HG03025 (cell line): ENCODE measurements around the gene ICE2.

Experiments
- ATAC-seq: cut with Tn5 transposase; IDR thresholded peaks from one replicate; pipeline ENCODE4 v1.9.1; 2021; ENCODE audit warnings: mild to moderate bottlenecking, moderate library complexity; ENCODE audit not compliant: unreplicated experiment, low FRiP score

The ICE2 gene

DNA sequence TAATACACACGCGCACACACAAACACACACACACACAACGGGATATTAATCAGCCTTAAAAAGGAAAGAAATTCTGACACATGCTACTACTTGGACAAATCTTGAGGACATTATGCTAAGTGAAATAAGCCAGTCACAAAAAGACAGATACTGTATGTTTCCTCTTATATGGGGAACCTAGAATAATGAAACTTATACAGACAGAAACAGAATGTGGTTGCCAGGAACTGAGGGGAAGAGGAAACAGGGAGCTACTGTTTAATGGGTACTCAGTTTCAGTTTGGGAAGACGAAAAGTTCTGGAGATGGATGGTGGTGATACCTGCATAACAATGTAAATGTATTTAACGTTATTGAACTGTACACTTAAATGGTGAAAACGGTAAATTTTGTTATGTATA lies 20.2 kb downstream of the ICE2 start:
- ATAC-seq: no peak

DNA sequence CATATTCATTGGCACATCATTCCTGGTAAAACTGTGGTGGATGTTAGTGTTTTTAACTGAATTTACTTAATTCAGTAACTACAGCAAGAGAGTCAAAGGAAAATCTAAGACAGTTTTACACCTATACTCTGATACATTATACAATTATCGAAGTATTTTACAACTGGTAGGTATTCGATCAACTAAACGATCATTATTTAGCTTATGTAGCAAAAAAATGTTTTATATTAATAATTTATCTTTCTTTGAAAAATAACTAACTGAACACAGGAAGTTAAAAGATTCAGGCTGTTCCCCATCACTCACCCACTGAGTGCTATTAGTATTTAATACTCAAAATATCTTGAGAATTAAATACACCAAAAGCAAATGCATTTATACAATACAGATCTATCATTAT lies 21.0 kb downstream of the ICE2 start:
- no peak for ATAC-seq

DNA sequence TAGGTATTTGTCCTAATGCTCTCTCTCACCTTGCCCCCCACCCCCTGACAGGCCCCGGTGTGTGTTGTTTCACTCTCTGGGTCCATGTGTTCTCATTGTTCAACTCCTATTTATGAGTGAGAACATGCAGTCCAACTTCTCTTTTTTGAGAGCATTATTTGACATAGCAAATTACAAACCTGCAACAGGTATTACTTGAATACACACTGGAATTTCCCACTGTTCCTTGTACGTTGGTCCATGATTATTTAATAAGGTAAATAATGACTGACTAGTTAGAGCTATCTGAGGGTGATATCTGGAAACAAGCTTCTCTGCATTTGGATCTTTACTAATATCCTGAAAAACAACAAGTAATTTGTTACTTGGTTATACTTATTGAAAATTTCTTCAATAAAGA lies 24.1 kb downstream of the ICE2 start:
- ATAC-seq: no peak

DNA sequence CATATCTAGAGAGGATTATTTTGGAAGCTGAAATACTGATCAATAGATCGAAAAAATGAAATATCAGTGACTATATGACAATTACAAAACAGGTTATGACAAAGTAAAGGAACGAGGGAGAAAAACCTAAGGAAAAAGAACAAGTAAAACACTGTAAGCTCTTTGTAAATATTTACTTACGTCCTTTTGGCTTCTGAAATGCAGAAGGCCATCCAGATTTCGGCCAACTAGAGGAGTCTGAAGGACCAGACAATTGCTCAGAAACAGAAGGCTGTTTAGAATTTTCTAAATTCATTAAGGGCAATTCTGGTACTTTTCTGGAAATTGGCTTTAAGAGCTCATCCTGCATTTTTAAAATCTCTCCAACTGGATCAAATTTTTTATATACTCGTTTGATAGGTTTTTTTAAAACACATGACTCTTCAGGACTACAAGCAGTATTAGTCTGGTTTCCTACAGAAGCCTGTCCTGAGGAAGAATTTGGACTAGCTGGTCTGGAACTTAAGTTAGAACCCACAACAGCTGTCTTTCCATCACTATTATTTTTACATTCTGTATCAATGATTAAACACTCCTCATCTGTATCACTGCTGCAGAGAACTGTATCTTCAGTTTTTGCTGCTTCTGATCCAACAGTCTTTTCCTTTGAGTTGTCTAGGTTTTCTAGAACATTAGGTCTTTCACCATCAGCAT lies 30.1 kb downstream of the ICE2 start:
- ATAC-seq: no peak

DNA sequence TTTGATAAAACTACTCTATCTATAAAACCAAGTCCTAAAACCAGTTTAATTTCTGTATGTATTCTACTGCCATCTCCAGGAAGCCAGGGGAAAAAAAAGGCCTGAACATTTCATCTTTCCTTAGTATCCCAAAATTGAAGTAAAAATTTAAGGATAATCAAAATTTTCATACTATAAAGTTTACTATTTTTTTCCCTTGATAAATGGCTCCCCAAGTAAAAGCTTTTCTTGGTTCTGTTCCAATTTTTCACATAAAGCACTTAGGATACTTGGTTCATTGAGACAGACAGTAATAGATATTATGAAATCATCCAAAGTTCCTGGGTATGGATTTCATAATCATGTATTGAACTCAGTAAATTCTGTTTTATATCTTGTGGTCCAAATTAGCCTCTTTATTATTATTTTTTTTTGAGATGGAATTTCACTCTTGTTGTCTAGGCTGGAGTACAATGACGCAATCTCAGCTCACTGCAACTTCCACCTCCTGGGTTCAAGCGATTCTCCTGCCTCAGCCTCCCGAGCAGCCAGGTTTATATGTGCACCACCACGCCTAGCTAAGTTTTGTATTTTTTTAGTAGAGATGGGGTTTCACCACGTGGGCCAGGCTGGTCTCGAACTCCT lies 34.5 kb downstream of the ICE2 start:
- no peak for ATAC-seq

DNA sequence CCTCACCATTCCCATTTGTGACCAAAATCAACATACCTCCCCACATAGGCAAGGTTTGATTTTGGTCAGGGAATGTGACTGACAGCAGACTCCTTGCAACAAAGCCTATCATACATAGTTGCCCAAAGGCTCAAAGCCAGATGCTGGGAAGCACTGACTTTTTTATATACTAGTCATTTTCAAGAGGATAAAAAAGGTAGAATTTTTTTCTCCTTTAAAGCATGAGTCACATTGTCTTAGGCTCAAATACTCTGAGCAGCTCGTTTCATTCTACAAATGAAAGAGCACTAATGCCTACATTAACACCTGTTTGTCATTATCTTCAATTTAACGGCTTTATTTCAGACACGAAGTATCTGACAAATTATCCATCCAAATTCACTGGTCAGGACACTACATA lies 36.2 kb downstream of the ICE2 start:
- no peak for ATAC-seq

DNA sequence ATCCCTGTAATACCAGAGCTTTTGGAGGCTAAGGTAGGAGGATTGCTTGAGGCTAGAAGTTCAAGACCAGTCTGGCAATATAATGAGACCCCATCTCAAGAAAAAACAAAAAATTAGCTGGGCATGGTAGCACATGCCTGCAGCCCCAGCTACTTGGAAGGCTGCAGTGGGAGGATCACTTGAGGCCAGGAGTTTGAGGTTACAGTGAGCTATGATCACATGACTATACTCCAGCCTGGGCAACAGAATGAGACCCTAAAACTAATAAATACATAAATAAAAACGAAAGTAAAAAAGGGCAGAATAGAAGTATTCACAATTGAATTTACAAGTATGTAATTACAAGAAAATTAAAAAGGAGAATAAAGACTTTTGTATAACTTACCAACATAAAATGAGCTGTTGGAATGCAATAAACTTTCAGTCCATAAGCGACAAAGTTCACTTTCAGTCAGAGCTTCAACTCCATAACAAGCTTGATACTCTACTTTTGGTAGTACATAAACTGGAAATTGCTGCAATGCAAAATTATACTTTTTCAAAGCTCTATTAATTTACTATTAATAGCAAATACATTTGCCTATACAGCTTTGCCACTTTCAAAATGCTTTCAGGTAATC lies 36.8 kb downstream of the ICE2 start:
- no peak for ATAC-seq

DNA sequence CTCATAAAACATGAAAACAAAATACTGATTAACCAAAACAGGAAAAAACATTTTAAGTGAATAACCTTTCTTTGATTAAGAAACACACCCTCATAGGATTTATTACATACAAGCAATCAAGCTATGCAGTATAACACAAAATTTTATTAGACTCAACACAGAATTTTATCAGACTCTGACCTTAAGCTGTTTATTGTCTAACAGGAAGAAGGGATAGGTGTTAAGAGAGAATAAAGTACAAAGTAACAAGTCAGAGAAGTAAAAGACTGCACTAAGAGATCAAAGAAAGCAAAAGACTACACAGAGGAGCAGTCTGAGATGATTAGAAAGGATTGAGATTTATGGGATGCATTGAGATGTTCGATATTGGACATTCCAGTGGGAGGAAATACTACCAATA lies 37.6 kb downstream of the ICE2 start:
- no peak for ATAC-seq

DNA sequence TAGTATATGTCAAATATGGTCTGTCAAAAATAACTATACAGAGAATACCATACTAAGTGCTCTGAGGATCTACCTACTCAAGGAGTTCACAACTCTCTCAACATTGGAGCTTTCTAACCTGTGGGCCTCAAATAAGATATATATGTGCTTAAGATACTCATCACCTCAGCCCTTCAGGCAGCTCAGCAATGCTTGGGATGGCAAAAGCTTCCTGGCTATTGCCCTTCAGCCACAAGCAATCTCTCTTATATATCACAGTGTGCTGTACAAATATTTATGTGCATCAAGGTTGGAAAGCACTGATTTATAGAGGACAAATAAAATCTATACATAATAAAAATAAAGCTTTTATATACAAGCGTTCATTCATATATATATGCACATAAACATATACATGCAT lies 40.3 kb downstream of the ICE2 start:
- ATAC-seq: no peak

DNA sequence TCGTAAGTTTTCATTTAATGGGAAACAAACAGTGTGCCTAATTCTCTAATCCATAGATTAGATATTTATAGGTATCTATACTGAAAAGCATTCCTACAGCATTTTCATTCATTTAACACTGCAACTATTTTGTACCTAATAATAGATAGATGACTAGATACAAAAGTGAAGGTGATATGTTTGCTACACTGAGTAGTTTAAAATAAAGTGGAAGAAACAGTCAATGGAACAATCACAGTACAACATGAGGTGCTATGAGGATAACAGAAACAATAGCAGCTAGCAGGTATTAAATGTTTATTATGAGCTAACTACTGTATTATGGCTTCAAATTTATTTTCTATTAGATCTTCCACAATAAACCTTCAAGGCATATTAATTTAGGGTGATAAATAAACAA lies 50.0 kb downstream of the ICE2 start:
- ATAC-seq: no peak

DNA sequence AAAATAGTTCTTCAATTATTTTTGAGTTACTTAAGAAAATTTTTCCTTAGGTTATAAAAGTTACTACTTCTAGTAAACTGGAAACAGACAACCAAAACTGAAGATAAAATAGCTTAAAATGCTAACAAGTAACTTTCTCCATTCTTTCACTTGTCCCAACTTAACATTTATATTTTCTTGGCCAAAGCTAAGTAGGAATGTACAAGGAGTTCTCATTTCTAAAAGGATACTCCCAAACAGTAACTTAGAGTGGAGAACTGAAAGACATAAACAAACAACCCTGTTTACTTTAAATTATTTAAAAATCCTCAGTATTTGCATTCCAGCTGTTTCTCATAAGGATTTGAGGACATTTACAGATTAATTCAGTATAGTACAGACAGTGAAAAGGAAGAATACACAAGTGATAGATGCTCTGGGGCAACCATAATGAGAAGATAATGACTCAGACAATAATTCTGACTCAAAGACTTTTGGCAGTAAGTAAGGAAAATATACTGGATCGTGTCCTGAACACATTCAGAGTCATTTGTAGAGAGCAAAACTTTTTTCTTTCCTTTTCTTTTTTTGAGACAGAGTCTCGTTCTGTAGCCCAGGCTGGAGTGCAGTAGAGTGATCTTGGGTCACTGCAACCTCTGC lies 52.0 kb downstream of the ICE2 start:
- ATAC-seq: no peak

DNA sequence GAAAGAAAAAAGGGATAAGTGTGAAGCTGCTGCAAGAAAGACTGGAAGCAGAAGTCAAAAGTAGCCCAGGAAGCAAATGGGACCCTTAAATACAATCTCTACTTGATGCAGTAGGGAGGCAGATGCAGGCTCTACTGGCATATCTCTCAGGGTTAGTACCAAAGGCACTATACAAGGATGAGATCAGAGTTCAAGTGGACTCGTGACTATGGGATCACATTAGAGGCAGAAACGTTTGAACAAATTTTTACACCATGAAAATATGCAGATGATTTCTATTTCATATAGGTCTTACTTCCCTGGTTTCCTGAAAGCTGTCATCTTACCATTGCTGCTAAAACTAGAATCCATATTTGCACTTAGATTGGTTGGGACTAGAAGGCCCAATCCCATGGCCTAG lies 53.5 kb downstream of the ICE2 start:
- no peak for ATAC-seq

DNA sequence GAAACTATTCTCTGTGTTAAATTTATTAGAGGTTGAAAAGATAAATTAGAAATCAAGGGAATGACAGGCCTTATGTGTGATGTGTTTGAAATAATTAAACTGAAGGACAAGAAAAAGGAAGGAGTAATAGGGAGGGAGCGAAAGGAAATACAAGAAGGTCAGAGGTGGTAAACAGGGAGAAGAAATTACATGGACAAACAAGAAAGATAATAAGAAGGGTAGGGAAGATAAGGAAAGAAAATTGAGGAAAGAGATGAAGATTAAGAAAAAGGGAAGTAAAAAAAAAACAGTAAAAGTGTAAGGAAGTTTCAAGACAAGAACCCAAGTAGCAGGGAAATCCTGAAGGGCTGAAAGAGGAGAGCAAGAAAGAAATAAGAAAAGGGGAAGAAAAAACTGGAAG lies 54.9 kb downstream of the ICE2 start:
- no peak for ATAC-seq

DNA sequence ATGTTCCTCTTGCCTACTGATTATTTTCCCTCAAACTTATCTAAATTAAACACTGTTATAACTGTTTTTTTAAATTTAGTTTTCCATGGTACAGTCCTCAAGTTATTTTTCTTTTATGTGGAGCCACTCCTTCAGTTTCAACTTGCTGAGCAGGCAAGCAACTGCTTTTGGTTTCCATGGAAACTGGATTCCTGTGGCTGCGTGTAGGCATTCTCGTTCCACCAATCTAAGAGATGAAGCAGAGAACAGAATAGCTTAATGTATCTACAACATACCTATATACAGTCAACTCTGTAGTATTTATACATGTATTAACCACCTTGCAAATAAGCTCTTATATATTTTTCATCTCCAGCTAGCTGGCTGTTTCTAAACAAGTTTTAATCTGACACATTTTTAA lies 55.4 kb downstream of the ICE2 start:
- ATAC-seq: no peak

DNA sequence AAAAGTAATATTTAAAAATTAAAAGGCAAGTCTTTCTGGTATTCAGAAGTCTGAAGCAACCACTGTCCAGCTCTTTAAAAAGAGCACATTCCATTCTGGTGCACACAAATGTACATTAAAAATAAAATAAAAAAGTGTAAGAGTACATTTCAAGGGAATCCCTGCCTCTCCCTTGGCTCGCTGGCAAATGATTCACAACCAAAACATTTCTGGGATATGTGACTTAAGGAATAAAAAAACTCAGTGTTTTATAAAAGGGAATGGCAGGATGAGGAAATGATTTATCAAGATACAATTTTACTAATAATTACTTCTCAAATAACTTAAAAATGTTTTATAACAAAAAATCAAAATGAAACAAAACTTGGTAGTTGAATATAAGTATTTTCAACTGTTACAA lies 57.4 kb downstream of the ICE2 start:
- ATAC-seq: no peak

DNA sequence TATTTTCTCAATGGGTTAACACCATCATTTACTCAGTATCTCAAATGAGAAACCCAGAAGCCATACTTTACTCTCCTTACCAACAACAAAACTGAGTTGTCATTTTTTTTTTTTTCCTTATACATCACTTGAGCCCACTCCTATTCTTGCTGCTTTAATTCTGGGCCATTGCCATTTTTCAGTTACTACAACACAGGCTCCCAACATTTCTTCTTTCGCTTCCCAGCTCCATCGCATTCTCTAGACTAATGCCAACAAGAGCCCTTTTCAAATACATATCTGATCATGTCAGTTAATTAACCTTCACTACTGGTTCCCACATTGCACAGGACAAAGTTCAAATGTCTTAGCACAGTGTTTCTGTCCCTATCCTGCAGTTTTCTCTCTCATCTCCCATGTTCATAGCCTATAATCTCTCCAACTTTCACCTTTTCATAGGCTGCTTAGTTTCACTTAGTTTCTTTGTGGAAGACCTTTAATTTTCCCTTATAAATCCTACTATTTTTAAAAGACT lies 58.7 kb downstream of the ICE2 start:
- ATAC-seq: no peak

DNA sequence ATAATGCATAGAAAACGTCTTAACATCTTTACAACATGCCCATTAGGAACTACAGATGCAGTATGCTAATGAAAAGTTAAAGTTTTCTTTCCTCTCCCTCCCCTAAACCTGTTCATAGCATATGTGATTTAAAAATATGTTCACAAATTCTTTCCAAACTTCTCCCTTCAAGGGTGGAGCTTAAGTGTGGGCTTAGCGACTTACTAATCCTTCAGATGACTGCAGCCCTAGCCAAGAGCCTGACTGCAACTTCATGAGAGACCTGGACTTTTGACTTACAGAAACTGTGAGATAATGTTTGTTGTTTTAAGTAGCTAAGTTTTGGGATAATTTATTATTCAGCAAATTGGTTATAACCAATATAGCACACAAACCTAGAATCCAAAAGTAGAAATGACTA lies 59.2 kb downstream of the ICE2 start:
- no peak for ATAC-seq

DNA sequence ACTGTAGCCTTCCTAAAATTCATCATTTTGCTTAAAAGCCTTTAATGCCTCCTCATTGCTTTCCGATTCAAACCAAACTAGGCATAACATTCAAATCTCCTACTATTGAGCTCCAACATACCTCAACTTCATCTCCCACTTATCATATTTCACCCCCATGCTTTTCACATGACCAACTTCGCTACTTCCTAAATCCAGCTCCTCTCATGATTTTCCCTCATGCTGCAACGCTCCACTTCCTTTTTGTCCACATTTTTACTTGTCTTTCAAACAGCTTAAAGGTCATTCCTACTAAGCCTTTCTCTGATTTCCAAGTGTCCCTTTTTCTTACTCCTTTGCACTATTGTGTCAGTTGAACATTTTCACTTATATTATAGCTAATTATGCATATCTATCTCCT lies 60.8 kb downstream of the ICE2 start:
- ATAC-seq: no peak

DNA sequence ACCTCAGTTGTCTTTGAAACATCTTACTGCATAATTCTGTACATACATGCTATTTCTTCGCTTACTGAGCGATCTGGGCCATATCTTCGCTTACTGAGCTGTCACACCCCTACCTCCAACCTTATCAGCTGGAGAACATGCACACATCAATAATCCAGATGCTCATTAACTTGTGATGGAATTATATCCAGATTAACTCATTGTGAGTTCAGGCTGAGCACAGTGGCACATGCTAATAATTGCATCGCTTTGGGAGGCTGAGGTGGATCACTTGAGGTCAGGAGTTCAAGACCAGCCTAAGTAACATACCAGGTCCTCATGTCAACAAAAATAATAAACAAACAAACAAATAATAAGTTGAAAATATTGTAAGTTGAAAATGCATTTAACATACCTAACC lies 61.8 kb downstream of the ICE2 start:
- no peak for ATAC-seq

DNA sequence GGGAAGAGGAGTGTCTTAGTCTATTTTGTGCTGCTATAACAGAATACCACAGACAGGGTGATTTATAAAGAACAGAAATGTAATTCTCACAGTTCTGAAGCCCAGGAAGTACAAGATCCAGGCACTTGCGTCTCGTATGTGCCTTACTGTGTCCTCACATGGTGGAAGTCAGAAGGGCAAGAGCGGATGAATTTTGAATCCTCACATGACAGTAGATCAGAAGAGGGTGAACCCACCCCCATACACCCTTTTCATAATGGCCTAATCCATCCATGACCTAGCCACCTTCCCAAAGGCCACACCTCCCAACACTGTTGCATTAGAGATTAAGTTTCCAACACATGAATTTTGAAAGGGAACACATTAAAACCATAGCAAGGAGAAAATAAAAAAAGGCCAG lies 62.5 kb downstream of the ICE2 start:
- no peak for ATAC-seq

DNA sequence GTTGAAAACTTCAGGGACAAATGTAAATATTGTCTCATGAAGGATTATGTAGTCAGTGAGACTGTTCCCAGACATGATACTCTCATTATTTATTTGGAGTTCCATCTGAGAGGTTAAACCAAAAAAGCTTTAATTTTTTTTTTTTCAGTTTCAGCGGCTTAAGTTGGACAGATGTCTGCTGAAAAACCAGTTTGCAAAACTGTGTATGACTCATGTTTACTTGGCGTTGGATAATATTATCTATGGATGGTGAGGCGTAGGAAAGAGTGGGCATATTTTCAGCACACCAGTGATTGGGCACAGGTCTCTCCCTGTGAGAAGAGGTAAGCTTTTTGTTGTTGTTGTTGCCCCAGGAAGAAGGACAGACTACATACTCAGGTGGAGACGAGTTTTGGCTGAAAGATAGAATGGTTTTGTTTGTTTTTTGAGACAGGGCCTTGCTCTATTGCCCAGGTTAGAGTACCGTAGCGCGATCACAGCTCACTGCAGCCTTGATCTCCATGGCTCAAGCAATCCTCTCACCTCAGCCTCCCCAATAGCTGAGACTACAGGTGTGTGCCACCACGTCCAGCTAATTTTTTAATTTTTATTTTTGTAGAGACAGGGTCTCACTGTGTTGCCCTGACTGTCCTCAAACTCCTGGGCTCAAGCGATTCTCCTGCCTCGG lies 64.8 kb downstream of the ICE2 start:
- no peak for ATAC-seq
